Keratinocyte (primary cell): Measurements from ENCODE around the gene KCNQ2.

Source experiments
- EZH2 ChIP-seq: IDR thresholded peaks from one replicate; pipeline ENCODE4 v1.6.1; 2012; ENCODE audit warnings: inconsistent platforms, mild to moderate bottlenecking, low read length, moderate library complexity
- TF ChIP-seq, protein P1 (sequence below), 3 experiments: IDR thresholded peaks in 1 of 3; conservative IDR thresholded peaks in 1 of 3; optimal IDR thresholded peaks in 1 of 3; 2 replicates in 2 of 3; 3 replicates in 1 of 3; pipeline versions ENCODE3 to v1.5.1; 2011; ENCODE audit warnings: low read length in 3 of 3, mild to moderate bottlenecking in 3 of 3, moderate library complexity in 2 of 3, control low read depth in 1 of 3, inconsistent platforms in 1 of 3; ENCODE audit not compliant: insufficient read depth in 2 of 3; ENCODE audit errors: extremely low read depth in 1 of 3

DNA sequence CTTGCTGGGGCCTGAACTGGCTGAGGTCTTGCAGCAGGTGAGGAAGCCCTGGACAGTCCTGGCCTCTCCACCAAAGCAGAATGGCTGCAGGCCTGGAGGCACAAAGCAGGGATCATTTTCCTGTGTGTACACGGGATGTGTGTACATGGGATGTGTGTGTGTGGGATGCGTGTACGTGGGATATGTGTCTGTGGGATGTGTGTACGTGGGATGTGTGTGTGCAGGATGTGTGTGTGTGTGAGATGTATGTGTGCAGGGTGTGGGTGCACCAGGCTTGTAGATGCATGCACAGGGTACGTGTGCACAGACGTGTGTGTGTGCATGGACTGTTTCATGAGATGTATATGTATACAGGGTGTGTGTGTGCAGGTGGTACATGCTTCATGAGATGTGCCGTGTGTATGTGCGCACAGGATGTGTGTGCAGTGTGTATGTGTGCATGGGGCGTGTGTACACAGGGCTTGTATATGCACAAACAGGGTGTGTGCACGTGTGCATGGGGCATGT lies 103.4 kb downstream of the KCNQ2 start:
- TF ChIP-seq, protein P1, sequence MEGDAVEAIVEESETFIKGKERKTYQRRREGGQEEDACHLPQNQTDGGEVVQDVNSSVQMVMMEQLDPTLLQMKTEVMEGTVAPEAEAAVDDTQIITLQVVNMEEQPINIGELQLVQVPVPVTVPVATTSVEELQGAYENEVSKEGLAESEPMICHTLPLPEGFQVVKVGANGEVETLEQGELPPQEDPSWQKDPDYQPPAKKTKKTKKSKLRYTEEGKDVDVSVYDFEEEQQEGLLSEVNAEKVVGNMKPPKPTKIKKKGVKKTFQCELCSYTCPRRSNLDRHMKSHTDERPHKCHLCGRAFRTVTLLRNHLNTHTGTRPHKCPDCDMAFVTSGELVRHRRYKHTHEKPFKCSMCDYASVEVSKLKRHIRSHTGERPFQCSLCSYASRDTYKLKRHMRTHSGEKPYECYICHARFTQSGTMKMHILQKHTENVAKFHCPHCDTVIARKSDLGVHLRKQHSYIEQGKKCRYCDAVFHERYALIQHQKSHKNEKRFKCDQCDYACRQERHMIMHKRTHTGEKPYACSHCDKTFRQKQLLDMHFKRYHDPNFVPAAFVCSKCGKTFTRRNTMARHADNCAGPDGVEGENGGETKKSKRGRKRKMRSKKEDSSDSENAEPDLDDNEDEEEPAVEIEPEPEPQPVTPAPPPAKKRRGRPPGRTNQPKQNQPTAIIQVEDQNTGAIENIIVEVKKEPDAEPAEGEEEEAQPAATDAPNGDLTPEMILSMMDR (optimal IDR thresholded peaks at IDR 0.05 in 1 of 3, IDR thresholded peaks at IDR 0.05 in 1 of 3, conservative IDR thresholded peaks at IDR 0.05 in 1 of 3; ENCODE audit: extremely low read depth in 1 of 3, insufficient read depth in 2 of 3, low read length in 3 of 3) = no peak
- no peak for TF ChIP-seq EZH2
